DMS114 treated with DMSO at 0.1 percent for 48 hours (cell line): ENCODE measurements around the gene RGR.

Experiments
- DNase-seq: peaks from one replicate; lab custom pipeline; 2025; ENCODE audit not compliant: unreplicated experiment; lab: John Stamatoyannopoulos, UW

The RGR gene

GRCh38 chr10:84217746-84218145 is 27.1 kb upstream of the RGR start:
- no peak for DNase-seq

DNA sequence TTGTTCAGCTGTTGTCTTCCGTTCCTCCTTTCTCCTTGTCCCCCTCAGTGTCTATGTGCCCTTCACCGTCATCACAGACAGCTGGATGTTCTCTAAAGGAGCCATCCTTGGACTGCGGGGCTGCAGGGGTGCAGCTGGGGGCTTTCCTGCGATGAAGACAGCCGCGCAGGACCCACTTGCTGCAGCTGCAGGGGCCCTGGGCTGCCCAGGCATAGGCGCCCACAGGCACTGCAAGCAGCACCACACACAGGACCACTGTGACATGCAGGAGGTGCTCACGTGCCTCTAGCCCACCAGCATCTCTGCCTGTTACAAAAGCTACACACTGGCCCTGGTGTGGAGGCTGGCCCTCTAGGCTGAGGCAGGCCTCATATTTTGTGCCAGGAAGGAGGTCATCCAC is 22.9 kb upstream of the RGR start:
- DNase-seq = no peak

- DNase-seq = no peak
These were observed 20.3 kb upstream of the RGR start for GRCh38 chr10:84224411-84225028.

- no peak for DNase-seq
These were observed 19.3 kb upstream of the RGR start, which contains the start of gene LRIT2 for GRCh38 chr10:84225427-84226173. Gene LRIT2 (minus strand): TSS chr10:84225544. CDS start chr10:84225520, 24 bp downstream.

- DNase-seq = no peak
These were observed 18.2 kb upstream of the RGR start for GRCh38 chr10:84226616-84227015.

DNA sequence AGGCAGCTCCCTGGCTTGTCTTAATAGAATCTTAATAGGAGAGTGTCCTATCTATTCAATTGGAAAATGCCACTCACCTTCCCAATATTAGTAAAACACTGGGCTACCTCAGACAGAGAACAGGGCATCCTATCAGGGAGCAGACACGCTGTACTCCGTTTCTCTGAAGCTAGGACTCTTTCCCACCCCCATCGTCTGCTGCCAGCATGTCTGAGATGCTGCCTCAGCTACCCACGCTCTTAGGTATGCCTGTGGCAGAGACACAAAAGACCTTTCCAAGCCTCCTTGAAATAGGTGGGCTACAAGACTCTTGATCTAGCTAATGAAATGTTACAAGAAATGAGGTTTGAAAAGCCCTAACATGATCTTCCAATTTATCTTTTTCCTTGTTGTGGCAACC is 17.0 kb upstream of the RGR start:
- DNase-seq = no peak

DNA sequence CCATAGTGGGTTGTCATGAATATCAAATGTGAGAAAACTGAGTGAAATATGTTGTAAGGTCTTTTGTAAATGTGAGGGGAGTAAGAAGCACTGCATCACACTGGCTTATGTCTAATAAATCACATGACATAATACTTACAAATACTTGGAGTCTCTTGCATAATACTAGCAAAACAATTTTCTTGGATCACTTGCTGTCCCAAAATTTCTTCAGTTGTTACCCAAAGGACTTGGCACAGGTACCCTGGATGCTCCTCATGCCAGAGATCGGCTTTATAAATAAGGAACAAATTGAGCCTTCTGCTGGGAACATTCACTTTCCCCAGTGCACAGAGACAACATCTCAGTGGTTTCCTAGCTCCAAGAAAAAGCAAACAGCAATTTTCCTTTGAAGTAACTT is 14.5 kb upstream of the RGR start:
- DNase-seq = no peak

GRCh38 chr10:84232376-84232775 is 12.5 kb upstream of the RGR start:
- DNase-seq = no peak

DNA sequence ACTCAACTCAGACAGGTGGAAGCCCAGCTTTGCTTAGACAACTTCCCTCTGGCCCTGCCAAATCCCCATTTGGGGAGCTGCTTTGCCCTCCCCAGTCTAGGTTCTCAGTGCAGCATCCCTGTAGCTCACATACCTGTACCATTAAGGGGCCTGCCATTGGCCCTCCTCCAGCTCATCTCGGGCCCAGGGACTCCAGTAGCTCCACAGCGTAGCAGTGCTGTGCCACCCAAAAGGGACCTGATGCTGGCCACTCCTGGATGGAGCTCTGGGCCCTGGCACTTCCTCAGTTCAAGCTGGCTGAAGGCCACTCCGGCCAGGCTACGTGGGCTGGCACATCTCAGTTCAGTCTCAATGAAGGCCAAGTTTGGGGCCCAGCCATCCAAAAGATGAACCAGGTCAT is 10.9 kb upstream of the RGR start:
- no peak for DNase-seq

DNA sequence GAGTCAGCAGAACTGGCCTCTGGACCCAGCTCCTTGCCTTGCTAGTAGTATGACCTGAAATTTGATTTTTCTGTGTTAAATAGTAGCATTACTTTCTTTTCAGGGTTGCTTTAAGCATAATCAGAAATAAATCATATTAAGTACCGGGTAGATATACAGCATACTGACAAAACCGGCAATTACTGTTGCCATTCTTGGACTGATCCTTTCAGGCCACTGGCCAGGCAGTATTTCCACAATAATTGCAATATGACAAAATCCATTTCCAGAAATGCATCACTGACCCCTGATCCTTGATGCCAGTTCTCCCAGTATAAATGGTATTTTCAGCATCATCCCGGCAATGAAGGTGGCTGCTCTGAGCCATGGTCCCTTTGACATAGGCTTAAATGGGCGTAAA is 10.4 kb upstream of the RGR start:
- DNase-seq = no peak

DNA sequence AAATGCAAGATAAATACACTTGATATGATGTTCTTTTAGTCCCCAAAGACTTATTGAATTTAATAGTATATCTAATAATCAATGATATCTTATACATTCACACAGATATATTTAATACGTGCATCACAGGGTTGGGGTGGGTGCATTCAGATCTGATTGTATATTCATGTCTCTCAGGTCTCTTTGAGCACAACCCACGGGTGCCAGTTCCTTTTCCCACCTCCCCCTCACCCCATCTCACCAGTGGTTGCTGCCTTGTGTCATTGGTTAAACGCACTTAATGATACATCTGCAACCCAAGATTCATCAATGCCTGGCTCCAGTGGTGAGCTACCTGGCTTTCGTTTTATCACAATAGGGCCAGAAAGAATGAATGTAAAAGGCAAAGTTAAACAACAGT is 9.8 kb upstream of the RGR start:
- DNase-seq = no peak

- DNase-seq = no peak
These were observed 8.1 kb upstream of the RGR start for GRCh38 chr10:84236807-84237198.

DNA sequence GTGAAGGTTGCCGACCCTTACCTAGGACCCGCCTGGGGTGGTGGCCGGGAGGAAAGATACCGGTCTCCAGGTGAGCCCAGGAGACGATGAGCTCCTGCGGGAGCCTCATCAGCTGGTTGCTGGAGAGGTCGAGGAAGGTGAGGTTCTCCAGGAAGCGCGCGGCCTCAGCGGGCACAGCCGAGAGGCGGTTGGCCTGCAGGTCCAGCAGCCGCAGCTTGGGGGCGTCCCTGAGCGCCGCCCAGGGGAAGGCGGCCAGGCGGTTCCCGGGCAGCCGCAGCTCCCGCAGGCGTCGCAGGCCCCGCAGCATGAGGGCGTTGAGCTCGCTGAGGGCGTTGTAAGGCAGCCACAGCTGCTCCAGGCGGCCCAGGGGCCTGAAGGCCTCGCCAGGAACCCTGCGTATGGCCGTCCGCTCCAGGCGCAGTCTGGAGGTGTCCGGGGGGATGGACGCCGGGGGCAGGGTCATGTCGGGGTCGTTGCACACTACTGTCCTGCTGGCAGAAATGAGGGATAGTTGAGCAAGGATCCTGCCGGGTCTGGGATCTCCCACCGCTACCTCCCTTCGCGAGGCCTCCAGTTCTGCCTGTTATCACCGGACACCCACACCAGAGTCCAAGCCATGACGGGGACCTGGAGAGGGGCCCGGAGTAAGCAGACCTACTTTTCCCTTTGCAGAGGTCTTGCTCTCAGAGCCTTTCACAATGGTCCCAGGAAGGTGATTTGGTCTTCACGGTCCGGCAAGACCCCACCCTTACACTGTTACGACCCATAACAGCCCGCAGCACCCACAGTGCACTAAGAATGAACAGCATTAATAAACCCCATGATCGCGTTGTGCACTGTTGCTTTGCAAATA is 7.4 kb upstream of the RGR start:
- DNase-seq = no peak

DNA sequence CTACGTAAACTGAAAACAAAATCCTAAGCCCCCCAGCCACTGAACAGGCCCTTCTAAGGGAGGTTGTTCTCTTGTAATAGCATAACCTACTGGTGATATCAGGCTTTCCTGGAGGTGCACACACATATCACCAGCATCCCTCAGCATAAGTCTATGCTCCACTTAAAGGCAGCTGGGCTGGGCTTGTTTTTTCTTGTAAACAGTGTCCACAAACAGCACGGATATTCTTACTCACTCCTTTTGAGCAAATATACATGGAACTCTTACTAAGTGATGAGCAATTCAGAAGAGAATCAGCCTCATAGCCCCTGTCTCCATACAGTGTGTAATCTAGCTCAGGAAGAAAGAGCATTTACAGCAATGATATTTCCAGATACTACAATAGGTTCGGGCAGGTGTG is 5.9 kb upstream of the RGR start:
- no peak for DNase-seq

DNA sequence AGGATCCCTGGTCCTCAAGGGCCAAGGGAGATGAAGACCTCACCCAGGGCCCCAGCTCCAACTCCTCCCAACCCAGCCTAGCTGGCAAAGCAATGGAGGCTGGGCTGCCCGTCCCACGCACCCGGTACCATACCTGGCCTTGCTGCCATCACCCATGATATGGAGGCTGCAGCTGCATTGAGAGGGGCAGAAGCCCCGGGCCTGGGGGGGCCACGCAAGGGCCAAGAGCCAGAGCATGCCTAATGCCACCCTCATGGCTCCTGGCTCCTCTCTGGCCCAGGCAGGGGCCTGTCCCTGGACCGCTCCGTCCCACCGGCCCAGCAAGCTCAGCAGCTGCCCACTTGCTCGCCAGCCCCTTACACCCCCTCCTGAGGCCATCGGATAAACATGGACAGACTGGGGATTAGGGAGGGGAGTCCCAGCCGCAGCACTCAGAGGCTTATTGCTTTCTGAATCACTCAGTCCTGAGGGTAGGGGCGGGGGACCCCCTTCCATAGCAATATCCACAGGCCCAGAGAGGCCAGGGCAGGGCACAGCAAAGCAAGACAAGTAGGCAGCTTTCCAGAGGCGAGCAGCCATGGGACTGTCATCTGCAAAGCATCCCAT is 3.6 kb upstream of the RGR start, which contains the start of gene LRIT1:
LRIT1 (minus strand) TSS at position 362 of the 606 bp plus-strand sequence; CDS start at position 255, 107 bp downstream.
- DNase-seq = no peak

DNA sequence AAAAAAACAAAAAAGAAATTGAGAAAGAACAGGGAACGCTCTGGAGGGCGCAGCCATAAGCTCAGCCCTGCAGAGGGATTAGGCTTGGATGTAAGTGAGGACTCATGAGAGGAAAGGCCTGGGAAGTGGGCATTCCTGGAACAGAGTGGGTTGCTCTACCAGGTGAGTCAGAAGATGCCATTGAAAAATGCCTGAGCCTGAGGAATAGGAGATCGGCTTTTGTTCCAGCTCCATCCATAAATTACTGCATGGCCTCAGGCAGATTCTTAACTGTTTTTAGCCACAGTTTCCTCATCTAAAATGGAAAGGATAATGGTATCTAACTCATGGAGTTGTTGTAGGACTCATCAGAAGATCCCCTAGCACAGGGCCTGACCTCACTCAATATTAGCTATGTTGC is 1.1 kb upstream of the RGR start:
- no peak for DNase-seq

DNA sequence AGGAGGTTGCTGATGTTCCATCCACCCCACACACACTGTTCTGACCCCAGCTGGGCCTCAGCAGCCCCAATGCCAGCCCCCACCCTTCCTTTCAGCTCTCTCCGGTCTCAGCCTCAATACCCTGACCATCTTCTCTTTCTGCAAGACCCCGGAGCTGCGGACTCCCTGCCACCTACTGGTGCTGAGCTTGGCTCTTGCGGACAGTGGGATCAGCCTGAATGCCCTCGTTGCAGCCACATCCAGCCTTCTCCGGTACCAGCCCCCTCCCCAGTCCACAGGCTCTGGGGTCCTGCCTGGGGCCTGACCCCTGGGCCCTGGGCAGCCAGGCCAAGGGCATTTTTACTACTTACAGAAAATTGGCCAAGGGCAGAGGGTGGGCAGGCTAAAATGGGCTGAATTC is 2.6 kb downstream of the RGR start:
- DNase-seq = no peak

DNA sequence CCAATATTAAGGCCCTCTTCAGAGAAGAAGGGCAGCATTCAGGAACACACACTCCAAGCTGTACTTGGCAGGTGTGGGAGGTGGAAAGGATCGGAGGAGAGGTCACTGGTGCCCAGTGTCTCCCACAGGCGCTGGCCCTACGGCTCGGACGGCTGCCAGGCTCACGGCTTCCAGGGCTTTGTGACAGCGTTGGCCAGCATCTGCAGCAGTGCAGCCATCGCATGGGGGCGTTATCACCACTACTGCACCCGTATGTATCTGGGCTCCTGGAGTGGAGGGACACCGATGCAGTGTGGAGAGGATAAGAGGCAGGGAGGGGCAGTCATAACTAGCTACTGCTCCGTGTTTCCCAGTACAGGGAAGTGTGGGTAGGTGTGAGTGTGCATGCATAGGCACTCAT is 3.9 kb downstream of the RGR start:
- DNase-seq = no peak

GRCh38 chr10:84254552-84255478 is 10.0 kb downstream of the RGR start:
- no peak for DNase-seq
